Astrocyte of the cerebellum (primary cell): ENCODE measurements around the gene CPN2.

ENCODE experiments used
- DNase-seq: peaks from one replicate; pipeline ENCODE4 v3.0.0-alpha.2; 2011; ENCODE audit warnings: low read depth
- H3K4me3 ChIP-seq: 2 replicates; pipeline ENCODE4 v1.5.1; 2011; ENCODE audit warnings: mild to moderate bottlenecking, low read depth, low read length, moderate library complexity
- in situ Hi-C: cut with HindIII; loops from 2 replicates; pipeline ENCODE4 v1.10.0; 2017; ENCODE audit warnings: low sequenced_read_pairs
- TF ChIP-seq, protein P1 (sequence below): IDR thresholded peaks from 2 replicates; pipeline ENCODE4 v1.5.1; 2012; ENCODE audit warnings: low read length, low read depth, moderate library complexity, mild to moderate bottlenecking; ENCODE audit errors: missing control alignments

CPN2 gene

DNA sequence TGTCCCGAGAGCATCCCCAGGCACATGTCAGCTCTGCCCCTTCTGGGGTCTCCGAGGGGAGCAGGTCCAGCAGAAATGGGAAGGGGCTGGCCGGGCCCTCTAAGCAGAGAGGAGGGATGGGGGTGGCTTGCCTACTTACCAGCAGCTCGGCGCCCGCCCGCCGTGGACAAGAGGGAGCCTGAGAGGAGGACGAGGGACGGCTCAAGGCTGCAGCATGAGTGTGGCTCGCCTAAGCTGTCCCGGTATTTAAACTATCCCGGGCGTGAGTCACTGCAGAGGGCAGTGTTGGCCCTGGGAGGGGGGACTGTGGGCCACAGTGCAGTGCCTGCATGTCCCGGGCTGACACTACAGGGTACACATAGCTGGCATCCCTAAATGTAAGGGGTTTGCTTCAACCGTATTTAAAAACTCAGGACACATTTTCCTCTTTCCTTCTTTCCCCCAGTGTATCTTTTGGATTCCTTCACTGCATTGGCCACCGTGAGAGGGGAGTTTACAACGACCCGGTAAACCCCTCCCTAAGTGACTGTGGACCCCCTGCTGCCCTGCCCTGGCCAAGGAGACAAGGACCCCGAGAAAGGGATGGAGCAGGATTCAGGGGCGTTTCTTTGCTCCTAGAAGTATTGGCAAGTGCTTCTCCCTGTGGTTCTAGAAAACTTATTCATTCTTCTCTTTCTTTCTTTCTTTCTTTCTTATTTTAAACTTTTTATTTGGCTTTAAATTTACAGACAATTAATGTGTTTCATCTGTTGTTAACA is 18.6 kb upstream of the CPN2 start, which contains the start of gene LRRC15:
Gene LRRC15 (minus strand): TSS at position 222 of the 758 bp plus-strand sequence. CDS start 8,700 bp downstream, outside the sequence.
- DNase-seq = no peak
- H3K4me3 ChIP-seq = no peak within 1 kb of the TSS
- TF ChIP-seq, protein P1, sequence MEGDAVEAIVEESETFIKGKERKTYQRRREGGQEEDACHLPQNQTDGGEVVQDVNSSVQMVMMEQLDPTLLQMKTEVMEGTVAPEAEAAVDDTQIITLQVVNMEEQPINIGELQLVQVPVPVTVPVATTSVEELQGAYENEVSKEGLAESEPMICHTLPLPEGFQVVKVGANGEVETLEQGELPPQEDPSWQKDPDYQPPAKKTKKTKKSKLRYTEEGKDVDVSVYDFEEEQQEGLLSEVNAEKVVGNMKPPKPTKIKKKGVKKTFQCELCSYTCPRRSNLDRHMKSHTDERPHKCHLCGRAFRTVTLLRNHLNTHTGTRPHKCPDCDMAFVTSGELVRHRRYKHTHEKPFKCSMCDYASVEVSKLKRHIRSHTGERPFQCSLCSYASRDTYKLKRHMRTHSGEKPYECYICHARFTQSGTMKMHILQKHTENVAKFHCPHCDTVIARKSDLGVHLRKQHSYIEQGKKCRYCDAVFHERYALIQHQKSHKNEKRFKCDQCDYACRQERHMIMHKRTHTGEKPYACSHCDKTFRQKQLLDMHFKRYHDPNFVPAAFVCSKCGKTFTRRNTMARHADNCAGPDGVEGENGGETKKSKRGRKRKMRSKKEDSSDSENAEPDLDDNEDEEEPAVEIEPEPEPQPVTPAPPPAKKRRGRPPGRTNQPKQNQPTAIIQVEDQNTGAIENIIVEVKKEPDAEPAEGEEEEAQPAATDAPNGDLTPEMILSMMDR = no peak
- in situ Hi-C loops = no loop called here

DNA sequence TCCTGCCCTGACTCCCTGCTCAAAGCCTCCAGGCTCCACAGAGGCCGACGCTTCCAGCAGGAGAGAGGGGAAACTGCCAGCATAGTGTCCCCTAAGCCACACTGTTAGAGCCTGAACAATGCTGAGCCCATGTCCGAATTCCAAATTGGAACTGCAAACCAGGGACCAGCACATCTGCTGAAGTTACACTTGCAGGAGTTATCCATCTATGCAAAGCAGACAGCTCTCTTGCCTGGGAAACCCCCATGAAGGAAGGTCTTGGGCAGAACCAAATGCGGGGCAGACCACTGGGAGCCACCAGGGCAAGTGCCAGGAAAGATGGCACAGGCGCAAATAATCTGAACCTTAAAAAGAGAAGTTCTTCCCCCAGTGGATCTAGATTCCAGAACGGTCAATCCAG is 17.8 kb upstream of the CPN2 start:
- in situ Hi-C loops = no loop called here
- DNase-seq = no peak
- H3K4me3 ChIP-seq = no peak overlapping the region
- TF ChIP-seq, protein P1 = no peak

DNA sequence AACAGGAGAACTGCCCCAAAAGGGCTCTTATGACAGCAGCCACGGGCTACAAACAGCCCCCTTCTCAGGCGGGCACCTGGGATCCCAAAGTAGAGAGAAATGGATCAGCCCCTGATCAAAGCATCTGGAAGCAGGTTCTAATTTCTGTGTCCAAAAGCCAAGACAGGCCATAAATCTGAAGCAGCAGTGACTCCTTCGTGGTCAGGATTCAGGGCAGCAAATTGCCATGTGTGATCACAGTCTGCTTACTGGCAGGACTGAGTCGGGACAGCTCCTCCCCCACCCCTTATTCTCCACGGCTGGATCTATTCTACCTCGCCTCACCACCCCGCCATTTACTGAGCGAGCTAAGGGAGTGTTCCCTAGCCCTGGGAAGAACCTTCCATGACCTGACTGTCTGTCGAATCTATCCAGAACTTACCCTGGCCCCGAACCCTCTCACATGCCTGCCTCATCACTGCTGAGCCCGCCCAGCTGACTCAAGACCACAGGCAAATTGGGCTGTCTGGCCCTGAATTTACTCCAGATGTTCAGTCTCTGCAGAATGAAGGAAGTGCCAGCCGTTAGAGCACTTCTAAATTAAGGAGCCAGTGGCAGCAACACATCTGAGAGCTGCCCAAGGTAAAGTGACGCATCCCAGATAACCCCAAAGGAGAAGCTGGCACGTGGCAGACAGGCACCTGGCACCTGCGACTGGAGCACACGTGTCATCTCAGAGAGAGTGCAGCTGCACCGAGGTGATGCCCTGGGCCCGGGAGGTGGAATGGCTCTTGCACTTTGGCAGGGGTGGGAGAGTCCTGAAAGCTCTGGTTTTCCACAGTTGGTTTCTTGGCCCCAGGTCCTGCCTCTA is 17.1 kb upstream of the CPN2 start:
- DNase-seq = no peak
- in situ Hi-C loops = no loop called here
- no peak overlapping the region for H3K4me3 ChIP-seq
- TF ChIP-seq, protein P1 = no peak

DNA sequence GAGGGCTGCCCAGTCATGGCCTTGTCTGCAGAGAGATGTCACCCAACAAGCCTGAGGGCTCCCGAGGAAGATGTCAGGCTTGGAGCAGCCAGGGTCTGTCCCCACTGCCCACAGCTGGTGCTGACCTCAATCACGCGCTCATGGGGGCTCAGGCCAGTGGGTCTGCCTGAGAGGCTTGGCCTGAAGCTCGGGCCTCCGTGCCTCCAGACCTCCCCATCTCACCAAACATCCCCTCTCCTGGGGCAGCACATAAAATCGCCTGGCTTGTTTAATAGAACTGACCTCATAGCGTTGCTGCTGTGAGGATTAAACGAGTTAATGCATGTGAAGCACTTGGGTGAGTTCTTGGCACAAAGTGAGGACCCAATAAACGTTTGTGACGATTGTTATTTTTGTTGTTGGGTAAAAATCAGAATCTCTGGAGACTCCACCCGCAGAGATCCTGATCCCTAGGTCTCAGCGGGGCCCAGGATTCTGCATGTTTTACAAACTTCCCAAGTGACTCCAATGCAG is 14.9 kb upstream of the CPN2 start:
- H3K4me3 ChIP-seq = no peak overlapping the region
- in situ Hi-C loops = no loop called here
- no peak for DNase-seq
- TF ChIP-seq, protein P1 = no peak

DNA sequence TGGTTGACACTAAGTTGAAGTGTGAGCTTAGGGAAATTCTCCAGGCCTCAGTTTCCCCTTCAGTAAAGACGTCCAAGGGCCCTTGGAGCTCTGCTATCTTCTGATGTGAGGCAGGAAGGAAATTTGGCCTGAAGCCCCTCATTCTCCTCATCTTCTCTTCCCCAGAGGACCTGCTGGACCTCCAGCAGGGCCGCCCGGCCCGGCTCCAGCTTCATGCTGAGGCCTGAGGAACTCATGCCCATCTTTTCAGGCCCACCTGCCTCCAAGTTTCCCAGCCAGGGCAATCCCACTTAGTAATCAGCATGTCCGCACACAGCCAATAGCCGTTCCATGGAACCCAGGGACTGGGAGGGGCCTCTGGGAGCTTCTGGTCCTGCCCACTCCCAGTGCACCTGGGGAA is 14.4 kb upstream of the CPN2 start:
- TF ChIP-seq, protein P1 = no peak
- in situ Hi-C loops = no loop called here
- no peak overlapping the region for H3K4me3 ChIP-seq
- DNase-seq = no peak

DNA sequence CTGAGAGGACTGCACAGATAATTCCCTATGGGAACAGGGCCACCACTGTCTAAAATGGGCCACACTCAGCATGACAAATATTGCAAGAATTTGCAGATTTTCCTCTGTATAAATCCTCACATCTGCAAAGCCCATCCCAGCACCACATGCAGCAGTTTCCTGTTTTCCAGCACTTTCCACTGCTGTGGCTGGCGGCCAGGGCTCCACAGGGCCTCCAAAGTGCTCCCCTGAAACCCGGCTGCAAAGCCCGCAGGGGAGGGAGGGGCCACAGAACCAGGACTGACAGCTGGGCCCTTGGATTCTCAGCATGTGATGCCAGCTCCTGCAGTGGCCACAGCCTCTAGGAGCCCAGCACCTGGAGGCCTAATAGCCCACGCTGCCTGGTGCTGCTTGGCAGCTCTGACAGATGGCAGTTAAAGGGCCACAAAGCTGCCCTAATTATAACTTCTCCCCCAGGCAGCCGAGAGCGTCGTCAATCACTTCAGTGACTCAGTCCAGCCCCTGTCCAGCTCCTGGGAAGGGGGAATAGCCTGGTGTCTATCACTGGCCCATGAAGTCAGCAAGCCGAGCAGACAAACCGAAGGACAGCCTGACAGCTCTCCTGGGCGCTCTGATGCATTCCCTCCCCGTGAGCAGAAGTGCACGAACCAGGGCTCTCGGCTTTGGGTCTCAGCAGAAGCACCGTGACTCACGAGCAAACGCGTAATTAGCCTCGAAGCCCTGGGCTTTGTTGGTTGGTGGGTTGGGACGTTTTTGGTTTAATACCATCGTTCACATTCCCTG is 13.7 kb upstream of the CPN2 start:
- TF ChIP-seq, protein P1 = no peak
- in situ Hi-C loops = no loop called here
- no peak overlapping the region for H3K4me3 ChIP-seq
- peak; percentile 60 for DNase-seq
